Measurements from ENCODE around the gene ANP32A. TPM values are rescaled to one million over a fixed set of nuclear protein-coding genes. Genes with fewer than 3 reads are reported as not detected.
A peak's percentile ranks its signal among the peaks of the same experiment; 100 is the strongest.

The ANP32A gene
- total RNA-seq, 1 donor from 2014 or later = 248 TPM

GRCh38 chr15:68734881-68735280, 85.8 kb downstream of the ANP32A start:
- no peaks in the 10 kb centered on the region for H3K9me3 Mint-ChIP-seq (ENCODE audit: unreplicated experiment)
- H3K4me3 Mint-ChIP-seq (ENCODE audit: unreplicated experiment) = no peak overlapping the region
- H3K27ac Mint-ChIP-seq (ENCODE audit: unreplicated experiment) = peak overlapping the region; percentile 57
- peaks cover 51% of the 10 kb centered on the region for H3K4me1 Mint-ChIP-seq (ENCODE audit: unreplicated experiment)
- DNase-seq (ENCODE audit: low spot score) = no peak
- no peak for TF ChIP-seq CTCF (IDR thresholded peaks at IDR 0.05; ENCODE audit: unreplicated experiment)
- H3K27me3 Mint-ChIP-seq (ENCODE audit: unreplicated experiment) = no peaks in the 10 kb centered on the region
- H3K36me3 Mint-ChIP-seq (ENCODE audit: low read depth, unreplicated experiment) = no peaks in the 10 kb centered on the region

- no peaks in the 10 kb centered on the region for H3K27me3 Mint-ChIP-seq (ENCODE audit: unreplicated experiment)
- no peak for DNase-seq (ENCODE audit: low spot score)
- TF ChIP-seq CTCF (IDR thresholded peaks at IDR 0.05; ENCODE audit: unreplicated experiment) = no peak
- H3K4me3 Mint-ChIP-seq (ENCODE audit: unreplicated experiment) = no peak overlapping the region
- no peaks in the 10 kb centered on the region for H3K36me3 Mint-ChIP-seq (ENCODE audit: low read depth, unreplicated experiment)
- peaks cover 47% of the 10 kb centered on the region for H3K4me1 Mint-ChIP-seq (ENCODE audit: unreplicated experiment)
- no peak overlapping the region for H3K27ac Mint-ChIP-seq (ENCODE audit: unreplicated experiment)
- H3K9me3 Mint-ChIP-seq (ENCODE audit: unreplicated experiment) = no peaks in the 10 kb centered on the region
Measured at GRCh38 chr15:68734352-68734751, 86.3 kb downstream of the ANP32A start.

GRCh38 chr15:68733666-68734065, 87.0 kb downstream of the ANP32A start:
- no peak for DNase-seq (ENCODE audit: low spot score)
- peaks cover 47% of the 10 kb centered on the region for H3K4me1 Mint-ChIP-seq (ENCODE audit: unreplicated experiment)
- H3K4me3 Mint-ChIP-seq (ENCODE audit: unreplicated experiment) = peak overlapping the region; percentile 13
- H3K36me3 Mint-ChIP-seq (ENCODE audit: low read depth, unreplicated experiment) = no peaks in the 10 kb centered on the region
- no peak overlapping the region for H3K27ac Mint-ChIP-seq (ENCODE audit: unreplicated experiment)
- TF ChIP-seq CTCF (IDR thresholded peaks at IDR 0.05; ENCODE audit: unreplicated experiment) = no peak
- H3K27me3 Mint-ChIP-seq (ENCODE audit: unreplicated experiment) = no peaks in the 10 kb centered on the region
- no peaks in the 10 kb centered on the region for H3K9me3 Mint-ChIP-seq (ENCODE audit: unreplicated experiment)

GRCh38 chr15:68732451-68732850, 88.2 kb downstream of the ANP32A start:
- Mint-ChIP-seq H3K27ac (ENCODE audit: unreplicated experiment) (no peak overlapping the region), H3K9me3 (ENCODE audit: unreplicated experiment) (no peaks in the 10 kb centered on the region)
- no peak for TF ChIP-seq CTCF (IDR thresholded peaks at IDR 0.05; ENCODE audit: unreplicated experiment)

GRCh38 chr15:68730976-68731897, 89.5 kb downstream of the ANP32A start:
- H3K36me3 Mint-ChIP-seq (ENCODE audit: low read depth, unreplicated experiment) = peaks cover 3% of the 10 kb centered on the region
- no peaks in the 10 kb centered on the region for H3K27me3 Mint-ChIP-seq (ENCODE audit: unreplicated experiment)
- H3K9me3 Mint-ChIP-seq (ENCODE audit: unreplicated experiment) = no peaks in the 10 kb centered on the region
- no peak overlapping the region for H3K4me3 Mint-ChIP-seq (ENCODE audit: unreplicated experiment)
- no peak overlapping the region for H3K27ac Mint-ChIP-seq (ENCODE audit: unreplicated experiment)
- DNase-seq (ENCODE audit: low spot score) = peak; percentile 12
- no peak for TF ChIP-seq CTCF (IDR thresholded peaks at IDR 0.05; ENCODE audit: unreplicated experiment)
- peaks cover 47% of the 10 kb centered on the region for H3K4me1 Mint-ChIP-seq (ENCODE audit: unreplicated experiment)

More at GRCh38 chr15:68732451-68732850, 88.2 kb downstream of the ANP32A start:
- DNase-seq (ENCODE audit: low spot score) = no peak
- Mint-ChIP-seq H3K4me3 (ENCODE audit: unreplicated experiment) (no peak overlapping the region), H3K27me3 (ENCODE audit: unreplicated experiment) (no peaks in the 10 kb centered on the region), H3K36me3 (ENCODE audit: low read depth, unreplicated experiment) (no peaks in the 10 kb centered on the region), H3K4me1 (ENCODE audit: unreplicated experiment) (peaks cover 47% of the 10 kb centered on the region)

All from endothelial cell (in vitro differentiated cells).